Panc1 (cell line): ENCODE data around the gene BHLHA15. TPM values are rescaled to one million over a fixed set of nuclear protein-coding genes. Genes with fewer than 3 reads are reported as not detected.

Source experiments
- ATAC-seq: fragments of 200-7000 bp; cut with Tn5 transposase; 2 replicates; pipeline ENCODE4 v1.9.1; 2020; ENCODE audit warnings: mild to moderate bottlenecking, moderate library complexity
- BruUV-seq: library from RNA; stranded (reverse); fragments of 400-500 nt; replicated peaks from 2 replicates; lab custom pipeline; 2021; lab: Mats Ljungman, UMichigan
- CTCF ChIA-PET: fragments of 300-600 bp; sonication (Branson Sonifier 250); formaldehyde crosslinking; loops from one replicate; lab custom pipeline; 2022; ENCODE audit warnings: antibody characterized with exemption; lab: Charles Lee
- POLR2A ChIA-PET: fragments of 300-600 bp; sonication (Branson Sonifier 250); formaldehyde crosslinking; loops from one replicate; lab custom pipeline; 2022; ENCODE audit warnings: antibody characterized with exemption; lab: Charles Lee
- DNase-seq: peaks from one replicate; pipeline ENCODE4 v3.0.0-alpha.2; 2010; ENCODE audit warnings: low read depth, low spot score
- H3K27ac ChIP-seq: 2 replicates; pipeline ENCODE4 v1.5.1; 2011; ENCODE audit warnings: mild to moderate bottlenecking, low read length, inconsistent platforms
- H3K27me3 ChIP-seq: fragments of 200-500 bp; sonication (Bioruptor generic); 2 replicates; pipeline ENCODE4 v1.6.0; 2014; ENCODE audit warnings: low read length, inconsistent platforms; ENCODE audit not compliant: control insufficient read depth, insufficient read depth
- H3K36me3 ChIP-seq: fragments of 200-500 bp; sonication (Bioruptor generic); 2 replicates; pipeline ENCODE4 v1.5.1; 2014; ENCODE audit warnings: inconsistent platforms, mild to moderate bottlenecking, low read length, moderate library complexity; ENCODE audit not compliant: control insufficient read depth, insufficient read depth
- H3K4me1 ChIP-seq: 2 replicates; pipeline ENCODE4 v1.5.1; 2011; ENCODE audit warnings: inconsistent platforms, mild to moderate bottlenecking, low read length, moderate library complexity; ENCODE audit not compliant: control insufficient read depth, insufficient read depth
- H3K4me3 ChIP-seq, 2 experiments: 2 replicates each; pipeline ENCODE4 v1.5.1; 2011 to 2012; ENCODE audit warnings: low read depth in 2 of 2, low read length in 2 of 2, mild to moderate bottlenecking in 2 of 2, inconsistent platforms in 1 of 2, moderate library complexity in 1 of 2
- H3K9me3 ChIP-seq: fragments of 200-500 bp; sonication (Bioruptor generic); 2 replicates; pipeline ENCODE4 v1.5.1; 2014; ENCODE audit warnings: low read depth, mild to moderate bottlenecking, inconsistent platforms, low read length, moderate library complexity; ENCODE audit not compliant: control insufficient read depth, insufficient read depth
- CTCF ChIP-seq: fragments of 450-650 bp; IDR thresholded peaks from 2 replicates; pipeline ENCODE4 v1.5.1; 2017; ENCODE audit warnings: mild to moderate bottlenecking
- POLR2AphosphoS5 ChIP-seq: IDR thresholded peaks from 2 replicates; pipeline ENCODE4 v1.6.1; 2012; ENCODE audit warnings: mild to moderate bottlenecking, low read depth, low read length, moderate library complexity
- REST ChIP-seq, 2 experiments: IDR thresholded peaks; 2 replicates each; pipeline ENCODE4 v1.6.1; 2011 to 2012; ENCODE audit warnings: low read depth in 2 of 2, control low read depth in 1 of 2, low read length in 1 of 2, mild to moderate bottlenecking in 1 of 2, moderate library complexity in 1 of 2; ENCODE audit not compliant: insufficient read depth in 1 of 2
- SIN3A ChIP-seq: IDR thresholded peaks from 2 replicates; pipeline ENCODE4 v1.6.1; 2012; ENCODE audit warnings: low read depth, mild to moderate bottlenecking, low read length, moderate library complexity, borderline replicate concordance; ENCODE audit not compliant: insufficient read depth
- TCF7L2 ChIP-seq: IDR thresholded peaks from 2 replicates; pipeline ENCODE4 v1.6.1; 2011; ENCODE audit warnings: mild to moderate bottlenecking, low read depth, low read length, inconsistent platforms
- in situ Hi-C: cut with HindIII; loops from 2 replicates; pipeline ENCODE4 v1.10.0; 2016; ENCODE audit warnings: low sequenced_read_pairs, low pct_unique_long_range_greater_than_20kb
- intact Hi-C: fragments of 100-400 bp; cut with micrococcal nuclease; formaldehyde crosslinking; loops from one replicate; pipeline ENCODE4 v1.10.0; 2022; ENCODE audit not compliant: unreplicated experiment
- total RNA-seq: library from RNA; stranded (reverse); gene quantifications from one replicate; pipeline ENCODE4 v1.2.1, GENCODE V29; 2021; ENCODE audit not compliant: unreplicated experiment

Gene BHLHA15
- total RNA-seq, 1 experiment from 2014 or later, result 0.26 TPM

- TF ChIP-seq TCF7L2 (no peak), REST (IDR thresholded peaks at IDR 0.05; ENCODE audit: insufficient read depth in 1 of 2, low read depth in 2 of 2, low read length in 1 of 2) (no peak), CTCF (no peak), POLR2AphosphoS5 (no peak), SIN3A (no peak)
- no TSS peak for BruUV-seq
- intact Hi-C loops, result no loop called here
- DNase-seq (no peak), ATAC-seq (no peak)
- Histone ChIP-seq H3K4me1 (no peaks in the 10 kb centered on the region), H3K36me3 (no peaks in the 10 kb centered on the region), H3K4me3 (no peak overlapping the region), H3K27me3 (no peaks in the 10 kb centered on the region), H3K9me3 (no peaks in the 10 kb centered on the region), H3K27ac (no peak overlapping the region)
- ChIA-PET POLR2A (no interaction called here), CTCF (no interaction called here)
- in situ Hi-C loops, result no loop called here
Observed at GRCh38 chr7:98229441-98229840, 18.2 kb downstream of the BHLHA15 start.

GRCh38 chr7:98229991-98230745, 18.9 kb downstream of the BHLHA15 start:
- DNase-seq (no peak), ATAC-seq (no peak)
- in situ Hi-C loops, result no loop called here
- no peak overlapping the region for H3K4me3 ChIP-seq
- CTCF ChIA-PET, result no interaction called here
- no TSS peak for BruUV-seq
- H3K27ac ChIP-seq, result no peak overlapping the region
- H3K36me3 ChIP-seq, result no peaks in the 10 kb centered on the region
- TF ChIP-seq CTCF (no peak), SIN3A (no peak), TCF7L2 (no peak), REST (IDR thresholded peaks at IDR 0.05; ENCODE audit: insufficient read depth in 1 of 2, low read depth in 2 of 2, low read length in 1 of 2) (no peak), POLR2AphosphoS5 (no peak)
- no peaks in the 10 kb centered on the region for H3K4me1 ChIP-seq
- POLR2A ChIA-PET, result no interaction called here
- H3K9me3 ChIP-seq, result no peaks in the 10 kb centered on the region
- intact Hi-C loops, result loop anchor here (10.0 kb wide), 1 partner anchor 205 kb away; no protein-coding TSS in a partner anchor
- no peaks in the 10 kb centered on the region for H3K27me3 ChIP-seq
